Jurkat, Clone E6-1 (cell line): ENCODE measurements around the gene ABCF2.

Experiments
- DNase-seq: peaks from one replicate; pipeline ENCODE4 v3.0.0-alpha.2; 2011; ENCODE audit warnings: low read depth, low spot score
- H3K4me3 ChIP-seq: 2 replicates; pipeline ENCODE4 v1.5.1; 2011; ENCODE audit warnings: mild to moderate bottlenecking, low read length, control low read depth, moderate library complexity

The ABCF2 gene

DNA sequence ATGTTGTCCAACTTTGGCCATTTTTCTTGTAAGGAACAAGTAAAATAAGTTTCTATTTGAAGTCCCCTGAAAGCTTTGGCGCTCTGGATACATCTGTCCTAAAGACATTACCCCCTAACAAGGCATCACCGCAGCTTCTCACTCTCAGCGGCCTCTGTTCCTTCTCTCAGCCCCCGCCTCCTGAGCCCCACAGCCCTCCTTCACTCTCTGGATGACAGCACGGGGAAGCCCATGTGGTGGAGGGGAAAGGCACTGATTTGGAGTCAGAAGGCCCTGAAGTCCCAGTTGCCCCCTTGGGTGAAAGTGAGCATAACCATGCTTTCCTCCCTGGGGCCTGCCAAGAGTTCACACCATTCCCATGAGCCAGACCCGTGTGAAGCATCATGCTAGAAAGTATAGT, 21.3 kb downstream of the ABCF2 start:
- H3K4me3 ChIP-seq = no peak overlapping the region
- no peak for DNase-seq

DNA sequence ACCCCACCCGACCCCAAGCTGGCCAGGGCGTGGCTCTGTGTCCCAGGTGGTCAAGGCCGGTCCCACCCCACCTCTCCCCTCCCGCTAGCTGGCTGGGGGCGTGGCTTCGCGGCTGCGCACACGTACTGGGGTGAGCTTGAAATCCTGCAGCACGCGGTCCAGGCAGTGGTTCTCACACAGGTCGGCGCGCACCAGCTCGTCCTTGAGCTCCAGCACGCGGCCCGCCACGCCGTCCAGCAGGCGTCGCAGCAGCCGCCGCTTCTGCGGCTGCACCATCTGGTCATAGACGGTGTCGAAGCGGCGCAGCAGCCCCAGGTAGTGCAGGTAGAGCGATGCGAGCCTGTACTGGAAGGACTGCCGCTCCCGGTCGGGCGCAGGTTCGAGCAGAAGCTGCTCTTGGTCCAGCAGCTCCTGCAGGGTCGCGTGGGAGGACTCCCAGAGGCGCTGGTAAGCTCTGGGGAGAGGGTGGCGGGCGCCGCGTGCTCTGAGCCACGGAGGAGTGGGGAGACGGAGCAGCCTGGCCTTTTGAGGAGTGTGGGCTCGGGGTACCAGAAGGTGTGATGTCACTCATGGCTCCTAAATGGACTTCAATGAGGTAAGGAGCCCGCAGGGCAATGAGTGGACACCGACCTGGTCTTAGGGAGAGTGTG, 22.5 kb downstream of the ABCF2 start:
- DNase-seq = no peak
- no peak overlapping the region for H3K4me3 ChIP-seq

DNA sequence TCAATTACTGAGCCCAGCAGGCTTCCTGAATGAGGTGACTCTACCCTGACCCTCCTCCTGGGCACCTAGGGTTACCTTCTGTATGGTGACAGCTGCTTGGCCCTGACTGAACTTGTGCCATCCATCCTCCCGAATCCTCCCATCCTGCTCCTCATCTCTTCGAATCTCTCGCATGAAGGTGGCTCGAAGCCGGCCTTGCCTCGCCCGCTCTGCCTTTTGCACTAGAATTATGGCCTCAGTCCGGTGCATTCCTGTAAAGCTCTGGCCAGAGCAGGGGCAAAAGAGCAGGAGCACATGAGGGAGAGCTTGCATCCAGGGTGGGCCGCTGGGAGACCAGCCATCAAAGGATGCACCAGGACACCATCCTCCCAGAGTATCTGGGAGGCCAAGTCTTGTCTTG, 24.2 kb downstream of the ABCF2 start:
- no peak overlapping the region for H3K4me3 ChIP-seq

DNA sequence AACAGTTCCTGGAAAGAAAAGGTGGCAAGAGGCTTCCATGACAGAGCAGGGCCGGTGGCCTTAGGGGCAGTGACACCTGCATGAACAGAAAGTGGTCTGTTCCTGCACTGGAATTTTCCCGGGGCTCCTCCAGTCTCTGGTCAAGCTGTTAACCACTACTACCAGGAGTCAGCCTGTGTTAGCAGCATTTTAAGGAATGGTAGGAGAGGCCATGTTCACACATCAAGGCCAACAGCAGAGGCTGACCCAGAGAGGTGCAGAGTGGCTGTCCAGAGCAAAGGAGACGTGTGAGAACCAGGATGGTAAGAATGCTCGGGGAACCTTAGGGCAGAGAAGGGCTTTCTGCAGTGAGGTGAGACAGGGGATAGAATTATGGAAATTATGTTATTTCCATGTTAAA, 25.3 kb downstream of the ABCF2 start:
- H3K4me3 ChIP-seq = no peak overlapping the region
- no peak for DNase-seq

More for the DNA sequence above, 24.2 kb downstream of the ABCF2 start:
- DNase-seq = no peak

DNA sequence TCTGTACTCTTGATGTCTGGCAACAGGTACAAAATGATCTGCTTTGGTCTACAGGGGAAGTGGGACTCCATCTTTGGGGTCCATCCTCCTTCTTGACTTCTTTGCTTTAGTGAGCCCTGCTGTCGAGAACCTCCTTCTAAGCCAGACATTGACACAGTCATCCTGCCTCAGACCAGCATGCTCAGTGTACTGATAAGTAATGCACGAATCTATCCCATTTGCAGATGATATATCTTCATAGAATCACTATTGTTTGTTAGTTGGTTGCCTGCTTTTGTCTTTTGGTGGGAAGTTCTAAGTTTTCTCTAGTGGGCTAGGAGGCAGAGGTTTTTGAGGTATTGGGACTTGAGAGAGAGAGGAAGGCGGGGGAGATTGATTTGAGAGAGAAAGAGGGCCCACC, 25.7 kb downstream of the ABCF2 start:
- H3K4me3 ChIP-seq = no peak overlapping the region
- no peak for DNase-seq

DNA sequence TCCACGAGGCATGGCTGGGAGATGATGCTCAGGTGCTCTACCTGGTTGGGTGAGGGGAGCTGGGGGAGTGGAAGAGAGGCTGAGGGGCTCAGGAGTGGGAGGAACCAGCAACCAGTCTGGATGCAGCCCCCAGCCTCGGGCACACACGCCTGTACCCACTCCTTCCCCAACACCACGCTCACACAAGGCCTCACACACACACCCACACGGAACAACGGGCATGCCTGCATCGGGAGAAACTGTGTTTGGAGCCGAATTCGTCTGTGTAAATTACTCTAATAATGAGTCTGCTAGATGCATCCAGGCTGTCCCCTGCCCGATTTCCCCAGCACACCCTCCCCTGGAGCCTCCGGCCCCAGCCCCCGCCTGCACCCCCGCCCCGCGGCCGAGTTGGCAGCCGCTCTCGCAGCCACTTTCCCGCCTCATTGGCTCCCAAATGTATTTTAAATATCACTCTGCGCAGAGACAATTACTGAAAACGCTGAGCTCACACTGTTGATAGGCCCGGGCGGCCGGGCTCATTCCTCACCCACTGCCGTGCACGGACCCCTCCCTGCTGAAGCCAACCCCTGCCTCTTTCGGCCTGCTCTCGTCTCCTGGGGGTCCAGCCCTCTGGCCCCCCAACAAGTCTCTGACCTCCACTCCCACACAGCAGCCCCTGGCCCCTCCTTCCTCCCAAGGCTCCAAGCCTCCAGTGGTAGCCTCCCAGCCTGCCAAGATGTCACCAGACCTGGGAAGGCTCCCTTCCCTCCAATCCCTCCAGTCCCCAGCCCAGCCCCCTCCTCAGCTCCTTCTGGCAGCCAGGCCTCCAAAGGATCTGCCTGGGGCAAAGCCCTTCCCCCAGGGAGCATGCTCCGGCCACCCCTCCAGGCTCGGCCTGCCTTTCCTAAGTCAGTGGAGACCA, 27.8 kb downstream of the ABCF2 start:
- H3K4me3 ChIP-seq = no peak overlapping the region
- no peak for DNase-seq

DNA sequence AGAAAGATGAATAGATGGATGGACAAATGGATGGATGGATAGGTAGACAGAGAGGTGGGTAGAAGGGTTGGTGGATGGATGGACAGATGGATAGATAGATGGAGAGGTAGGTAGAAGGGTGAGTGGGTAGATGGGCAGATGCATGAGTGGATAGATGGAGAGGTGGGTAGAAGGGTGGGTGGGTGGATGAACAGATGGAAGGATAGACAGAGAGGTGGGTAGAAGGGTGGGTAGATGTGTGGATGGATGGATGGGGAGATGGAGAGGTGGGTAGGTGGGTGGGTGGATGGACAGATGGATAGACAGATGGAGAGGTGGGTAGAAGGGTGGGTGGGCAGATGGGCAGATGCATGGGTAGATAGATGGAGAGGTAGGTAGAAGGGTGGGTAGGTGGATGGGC, 29.1 kb downstream of the ABCF2 start:
- H3K4me3 ChIP-seq = no peak overlapping the region
- no peak for DNase-seq

DNA sequence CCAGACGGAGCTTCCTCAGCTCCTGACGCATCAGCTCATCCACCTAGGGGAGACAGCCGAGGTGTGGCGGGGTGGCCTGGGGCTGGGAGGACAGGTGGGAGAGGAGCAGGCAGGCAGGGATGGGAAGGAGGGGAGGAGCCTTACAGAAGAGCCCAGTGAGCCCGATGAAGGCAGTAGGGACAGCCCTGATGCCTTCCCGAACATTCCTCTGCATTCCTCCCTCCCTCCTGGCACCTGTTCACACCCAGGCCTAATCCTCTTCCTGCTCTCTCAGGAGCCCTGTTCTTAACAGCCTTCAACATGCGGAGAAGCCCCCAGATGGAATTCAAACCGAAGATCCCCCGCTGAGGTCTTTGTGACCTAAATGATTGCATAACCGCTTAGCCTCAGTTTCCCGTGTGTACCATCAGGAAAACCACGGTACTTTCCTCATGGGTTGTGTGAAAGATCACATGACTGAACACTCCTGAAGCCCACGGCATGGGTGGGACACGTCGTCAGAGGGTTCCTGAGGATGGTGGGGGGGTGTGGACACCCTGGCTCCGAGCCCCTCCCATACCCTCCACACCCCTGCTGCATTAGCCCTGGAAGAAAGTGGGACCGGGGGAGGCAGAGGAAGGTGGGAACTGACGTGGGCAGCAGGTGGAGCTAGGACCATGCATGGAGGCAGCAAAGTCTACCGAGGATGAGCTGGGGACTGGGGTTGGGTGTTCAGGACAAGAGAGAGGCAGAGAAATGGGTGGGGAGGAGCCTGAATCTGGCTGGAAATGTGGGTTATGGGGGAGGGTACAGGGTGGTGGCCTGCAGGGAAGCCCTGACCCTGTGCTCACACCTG, 31.2 kb downstream of the ABCF2 start:
- no peak overlapping the region for H3K4me3 ChIP-seq
- no peak for DNase-seq

DNA sequence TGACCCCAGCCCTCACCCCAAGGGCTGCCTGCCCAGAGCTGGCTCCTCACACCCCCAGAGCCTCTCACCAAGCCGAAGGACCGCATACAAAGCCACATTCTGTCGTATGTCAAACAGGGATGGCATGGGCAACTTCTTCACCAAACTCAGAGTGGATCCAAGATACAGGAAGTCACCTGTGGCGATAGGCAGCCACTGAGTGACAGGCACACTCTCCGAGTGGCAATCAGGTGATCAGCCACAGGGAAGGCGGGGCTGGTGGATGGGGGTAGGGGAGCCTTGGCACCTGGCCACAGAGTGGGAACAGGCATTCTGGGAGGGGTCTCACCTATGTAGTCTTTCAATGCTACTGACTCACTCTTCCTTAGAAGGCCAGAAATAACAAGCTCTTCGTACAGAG, 32.8 kb downstream of the ABCF2 start:
- no peak overlapping the region for H3K4me3 ChIP-seq
- peak; percentile 25 for DNase-seq

DNA sequence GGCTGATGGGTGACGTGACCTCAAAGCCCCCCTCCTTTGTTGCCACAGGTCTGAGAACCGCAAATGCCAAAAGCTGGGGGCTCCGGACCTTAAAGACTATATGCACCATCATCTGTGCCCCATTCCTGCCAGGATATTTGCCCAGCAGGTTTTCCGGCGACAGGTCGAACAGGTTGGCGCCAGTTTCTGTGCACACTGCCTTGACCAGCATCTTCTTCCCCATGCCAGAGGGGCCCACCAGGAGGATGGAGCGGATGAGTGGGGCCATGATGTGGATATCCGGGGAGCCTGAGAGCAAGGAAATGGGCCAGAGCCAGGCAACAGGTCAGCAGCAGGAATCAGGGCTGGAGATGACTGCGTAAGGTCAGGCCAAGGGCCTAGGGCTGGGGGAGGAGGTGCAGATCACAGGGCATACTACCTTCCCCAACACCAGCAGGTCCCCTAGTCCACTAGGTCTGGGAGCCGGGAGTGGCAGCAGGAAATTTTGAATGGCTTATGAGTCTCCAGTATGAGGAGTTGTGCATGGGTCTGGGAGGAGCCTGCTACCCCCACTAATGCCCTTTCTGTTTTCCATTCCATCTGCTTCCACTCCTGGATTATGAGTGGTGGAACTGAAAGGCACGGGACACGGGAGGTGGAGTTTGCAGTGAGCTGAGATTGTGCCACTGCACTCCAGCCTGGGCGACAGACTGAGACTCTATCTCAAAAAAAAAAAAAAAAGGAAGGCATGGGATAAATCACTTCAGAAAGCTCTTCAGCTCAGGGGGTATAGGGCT, 33.6 kb downstream of the ABCF2 start:
- no peak overlapping the region for H3K4me3 ChIP-seq
- DNase-seq = no peak

DNA sequence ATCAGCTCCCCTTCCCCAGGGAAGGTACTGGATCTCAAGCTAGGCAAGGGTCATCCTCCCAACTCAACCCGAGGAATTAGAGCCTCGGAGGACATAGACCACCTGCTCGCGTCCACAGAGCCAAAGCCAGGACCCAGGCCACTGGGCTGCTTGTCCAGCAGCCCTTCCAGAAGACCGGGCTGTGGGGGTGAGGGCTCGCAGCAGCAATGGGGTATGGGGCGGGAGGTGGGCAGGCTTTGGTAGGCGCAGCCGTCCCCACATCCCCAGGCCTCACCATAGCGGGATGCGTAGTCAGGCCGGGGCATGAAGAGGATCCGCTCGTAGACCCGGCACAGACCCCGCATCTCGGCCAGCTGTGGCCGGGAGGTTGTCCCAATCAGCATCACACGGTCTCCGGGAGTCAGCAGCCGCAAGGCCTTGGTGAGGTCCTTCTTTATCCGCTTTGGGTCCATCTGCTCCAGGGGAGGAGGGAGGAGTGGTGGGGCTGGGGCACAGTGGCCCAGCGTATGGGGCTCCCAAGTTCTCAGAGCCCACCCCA, 34.9 kb downstream of the ABCF2 start:
- no peak overlapping the region for H3K4me3 ChIP-seq
- no peak for DNase-seq

DNA sequence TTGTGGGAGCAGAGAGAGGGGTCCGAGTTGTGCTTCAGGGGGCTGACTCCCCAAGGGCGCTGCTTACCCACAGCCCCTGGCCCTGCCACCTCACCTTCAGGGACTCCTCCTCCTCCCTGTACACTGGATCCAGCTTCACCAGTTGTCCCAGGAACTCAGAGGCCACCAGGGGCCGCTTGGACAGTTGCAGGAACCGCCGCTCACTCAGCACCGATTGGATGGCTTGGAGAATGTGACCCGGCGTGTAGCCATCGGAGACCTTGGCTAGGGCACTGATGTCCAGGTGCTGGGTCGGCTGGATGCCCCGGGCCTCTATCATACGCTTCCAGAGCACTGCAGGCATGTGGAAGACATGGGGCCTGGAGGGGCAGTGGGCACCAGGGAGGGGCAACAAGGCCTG, 35.5 kb downstream of the ABCF2 start:
- no peak for DNase-seq
- no peak overlapping the region for H3K4me3 ChIP-seq

DNA sequence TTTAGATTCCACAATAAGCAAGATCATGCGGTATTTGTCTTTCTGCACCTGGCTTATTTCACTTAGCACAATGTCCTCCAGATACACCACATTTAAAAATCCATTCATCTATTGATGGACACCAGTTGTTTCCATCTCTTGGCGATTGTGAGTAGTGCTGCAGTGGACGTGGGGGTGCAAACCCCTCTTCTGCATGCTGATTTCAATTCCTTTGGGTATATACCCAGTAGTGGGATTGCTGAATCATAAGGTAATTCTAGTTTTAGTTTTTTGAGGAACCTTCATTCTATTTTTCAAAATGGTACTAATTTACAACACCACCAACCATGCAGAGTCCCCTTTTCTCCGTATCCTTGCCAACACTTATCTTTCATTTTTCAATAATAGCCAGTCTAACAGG, 38.0 kb downstream of the ABCF2 start:
- H3K4me3 ChIP-seq = no peak overlapping the region
- no peak for DNase-seq

DNA sequence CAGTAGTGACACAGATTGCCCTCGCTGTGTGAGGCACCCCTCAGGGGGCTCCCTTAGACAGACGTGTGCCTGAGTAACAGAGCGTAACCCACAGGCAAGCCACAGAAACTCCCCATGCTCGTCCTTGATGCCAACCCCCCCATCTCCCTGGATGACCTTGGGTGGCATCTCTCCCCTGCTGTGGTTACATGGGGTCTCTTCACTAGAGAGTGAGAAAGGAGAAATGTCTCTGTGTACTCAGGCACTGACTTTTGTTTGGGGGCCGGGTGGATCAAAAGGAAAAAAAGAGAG, 38.8 kb downstream of the ABCF2 start:
- no peak for DNase-seq
- no peak overlapping the region for H3K4me3 ChIP-seq

DNA sequence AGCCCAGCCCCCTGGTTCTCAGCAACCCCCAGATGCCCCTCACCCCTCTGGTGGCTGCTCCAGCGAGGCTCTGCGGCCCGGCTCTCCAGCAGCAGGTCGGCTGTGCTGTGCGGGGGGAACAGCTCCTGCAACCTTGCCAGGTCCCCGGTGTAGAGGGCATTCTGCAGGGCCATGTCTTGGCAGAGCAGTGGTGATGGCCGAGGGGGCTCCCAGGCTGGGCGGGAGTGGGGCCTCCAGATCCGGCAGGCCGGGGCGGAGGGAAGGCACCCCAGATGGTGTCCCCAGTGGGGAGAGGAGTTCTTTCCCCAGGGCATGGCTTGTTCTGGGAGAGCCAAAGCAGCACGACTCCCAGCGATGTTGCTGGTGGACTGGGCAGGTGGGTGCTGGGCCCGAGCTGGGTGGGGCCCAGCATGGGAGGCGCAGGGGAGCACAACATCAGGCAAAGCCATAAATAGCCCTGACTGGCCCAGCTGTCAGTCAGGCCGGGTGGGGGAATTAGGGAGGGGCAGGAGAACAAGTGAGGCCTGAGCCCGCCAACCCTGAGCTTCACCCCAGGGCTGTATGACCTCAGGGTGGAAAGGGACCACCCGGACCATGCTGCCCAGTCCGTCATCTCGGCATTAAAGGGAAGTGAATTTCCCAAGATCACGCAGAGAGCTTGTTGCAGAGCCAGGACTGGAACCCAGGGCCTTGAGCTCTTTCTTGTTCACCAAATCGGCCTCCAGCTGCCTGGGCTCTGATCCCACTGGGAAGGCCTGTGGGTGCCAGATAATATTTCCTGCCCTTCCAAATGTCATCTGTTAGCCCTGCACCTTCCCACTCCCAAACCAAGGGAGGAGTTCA, 39.4 kb downstream of the ABCF2 start:
- H3K4me3 ChIP-seq = no peak overlapping the region
- DNase-seq = no peak

DNA sequence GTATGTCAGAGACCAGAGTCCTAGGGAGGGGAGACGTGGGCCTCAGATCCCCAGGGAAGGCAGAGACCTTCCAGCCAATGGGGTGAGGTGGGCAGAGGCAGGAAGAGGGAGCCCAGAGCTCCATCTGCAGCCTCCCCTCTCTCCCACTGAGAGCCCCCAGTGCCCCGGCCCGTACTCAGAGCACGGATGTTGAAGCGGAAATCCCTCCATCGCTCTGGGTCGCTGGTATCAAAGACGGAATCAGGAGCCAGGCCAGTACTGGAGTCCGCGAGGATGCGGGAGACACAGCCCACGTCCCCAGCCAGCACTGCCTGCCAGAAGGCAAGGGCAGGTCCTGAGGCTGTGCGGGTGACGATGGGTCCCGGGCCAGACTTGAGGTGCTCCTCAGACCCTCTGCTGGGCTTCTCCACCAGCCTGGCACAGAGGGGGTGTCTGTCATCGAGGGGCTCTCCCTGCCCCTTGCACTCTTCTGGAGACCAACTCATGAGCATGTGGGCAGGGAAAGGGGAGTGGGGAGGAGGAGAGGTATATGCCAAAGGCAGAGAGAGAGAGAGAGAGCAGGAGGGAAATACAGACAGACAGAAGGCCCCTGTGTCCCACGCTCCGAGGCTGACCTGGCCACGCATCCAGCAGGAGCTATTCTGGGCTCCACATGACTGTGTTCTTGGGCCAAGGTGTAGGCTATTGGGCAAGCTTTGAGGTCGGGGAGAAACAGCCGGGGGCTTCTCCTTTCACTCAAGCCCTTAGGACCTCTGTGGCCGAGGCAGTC, 40.2 kb downstream of the ABCF2 start, which contains the start of gene ASB10:
Gene ASB10 (minus strand): TSS at position 611 of the 769 bp plus-strand sequence. CDS start 120 bp downstream, at position 491.
- H3K4me3 ChIP-seq = no peak within 1 kb of the TSS
- no peak for DNase-seq
